ENCODE results near the gene CABP7. TPM values are rescaled to one million over a fixed set of nuclear protein-coding genes. Genes with fewer than 3 reads are reported as not detected.

The CABP7 gene
- total and polyA plus RNA-seq, 2 of the 8 experiments (the other 6 are each of a cell fraction or from before 2014, with no cell fraction given) = 0.20 to 0.36 TPM

GRCh38 chr22:29731058-29731850, 11.5 kb downstream of the CABP7 start (continued):
- no peak for TF ChIP-seq CTCF (IDR thresholded peaks at IDR 0.05; ENCODE audit: control extremely low read depth in 1 of 3, insufficient read depth in 1 of 3, low read depth in 1 of 3, low read length in 3 of 3)
- TF ChIP-seq CREB1 (IDR thresholded peaks at IDR 0.05) = no peak
- TF ChIP-seq CHD1 (IDR thresholded peaks at IDR 0.05; ENCODE audit: low read depth, low read length) = no peak
- TF ChIP-seq CBX8 (IDR thresholded peaks at IDR 0.05; ENCODE audit: borderline replicate concordance, low read depth, low read length) = no peak
- TF ChIP-seq CHD2 (IDR thresholded peaks at IDR 0.05; ENCODE audit: low read length) = no peak
- TF ChIP-seq GABPA (IDR thresholded peaks at IDR 0.05; ENCODE audit: borderline replicate concordance, insufficient read depth, low read length) = no peak
- TF ChIP-seq SAP30 (IDR thresholded peaks at IDR 0.05; ENCODE audit: insufficient read depth, insufficient replicate concordance, low read length) = no peak
- TF ChIP-seq JUN (IDR thresholded peaks at IDR 0.05; ENCODE audit: low read depth, low read length) = no peak
- TF ChIP-seq RXRA (IDR thresholded peaks at IDR 0.05; ENCODE audit: insufficient read depth, low read depth, low read length) = no peak

Data from H1 (cell line).